IPS-20b (cell line): ENCODE measurements around the gene STEAP4.
A peak's percentile ranks its signal among the peaks of the same experiment; 100 is the strongest.

Experiments used
- H3K27ac ChIP-seq: one replicate; pipeline ENCODE4 v1.5.1; 2013; ENCODE audit warnings: low read length
- H3K27me3 ChIP-seq: 2 replicates; pipeline ENCODE4 v1.6.1; 2013; ENCODE audit warnings: mild to moderate bottlenecking, low read length, inconsistent platforms; ENCODE audit not compliant: insufficient read depth
- H3K36me3 ChIP-seq: 2 replicates; pipeline ENCODE4 v1.6.1; 2013; ENCODE audit warnings: low read depth, mild to moderate bottlenecking, inconsistent platforms, low read length, moderate library complexity; ENCODE audit not compliant: insufficient read depth
- H3K4me1 ChIP-seq: 2 replicates; pipeline ENCODE4 v1.6.1; 2013; ENCODE audit warnings: mild to moderate bottlenecking, control low read depth, inconsistent platforms, low read length, moderate library complexity; ENCODE audit not compliant: insufficient read depth
- H3K4me3 ChIP-seq: 2 replicates; pipeline ENCODE4 v1.5.1; 2013; ENCODE audit warnings: mild to moderate bottlenecking, low read length, inconsistent platforms
- H3K9ac ChIP-seq: 2 replicates; pipeline ENCODE4 v1.6.1; 2013; ENCODE audit warnings: low read depth, mild to moderate bottlenecking, inconsistent platforms, low read length, moderate library complexity
- H3K9me3 ChIP-seq: 2 replicates; pipeline ENCODE4 v1.6.1; 2013; ENCODE audit warnings: mild to moderate bottlenecking, low read depth, low read length, inconsistent platforms; ENCODE audit not compliant: insufficient read depth

Gene STEAP4

DNA sequence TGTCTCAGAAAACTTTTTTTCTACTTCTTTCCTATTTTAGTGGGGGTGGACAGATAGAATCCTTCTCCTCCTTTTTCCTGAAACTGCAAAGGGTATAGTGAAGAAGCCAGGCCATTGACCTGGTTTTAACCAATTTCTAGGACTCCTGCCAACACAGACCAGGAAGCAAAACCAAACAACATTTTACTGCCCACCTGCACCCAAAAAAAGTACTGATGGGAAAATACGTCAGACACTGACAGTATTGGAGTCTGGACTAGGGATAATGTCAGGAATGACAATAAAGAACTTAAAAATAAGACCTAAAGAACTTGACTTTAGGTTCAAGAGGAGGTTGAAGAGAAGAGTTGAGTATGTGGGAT, 5.0 kb upstream of the STEAP4 start:
- Histone ChIP-seq H3K4me3 (no peak overlapping the region), H3K9me3 (no peaks in the 10 kb centered on the region), H3K27ac (no peak overlapping the region), H3K27me3 (peaks cover 12% of the 10 kb centered on the region), H3K4me1 (no peaks in the 10 kb centered on the region), H3K36me3 (no peaks in the 10 kb centered on the region), H3K9ac (no peak overlapping the region)

DNA sequence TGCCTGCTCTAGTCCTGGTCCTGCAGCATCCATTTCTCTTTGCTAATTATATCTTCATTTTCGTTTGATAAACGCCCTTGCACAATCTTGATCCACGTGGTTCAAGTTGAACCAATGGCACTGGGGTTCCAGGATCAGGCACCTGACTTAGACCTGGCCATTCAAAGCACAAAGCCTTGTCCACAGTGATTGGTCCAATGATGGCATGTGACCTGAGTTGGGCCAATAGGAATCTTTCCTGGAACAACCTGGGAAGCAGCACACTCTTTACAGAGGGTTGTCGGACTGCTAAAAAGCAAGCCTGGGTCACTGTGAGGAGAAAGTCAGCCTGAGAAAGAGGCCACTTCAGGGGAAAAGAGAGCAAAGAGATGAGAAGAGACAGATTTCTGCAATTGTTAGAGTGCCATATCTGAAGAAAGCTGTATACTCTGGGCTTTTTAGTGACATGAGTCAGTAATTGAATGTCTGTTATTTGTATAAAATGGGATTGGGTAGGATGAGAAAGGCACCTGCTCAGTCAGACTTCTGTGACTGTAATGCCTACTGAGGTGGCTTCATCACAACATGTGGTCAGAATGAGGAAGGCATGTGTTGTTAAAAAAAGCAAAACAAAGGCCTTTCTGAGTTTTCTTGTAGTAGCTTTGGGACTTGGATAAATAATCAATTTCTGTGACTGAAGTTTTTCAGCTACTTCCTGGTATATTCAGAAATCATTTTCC, 4.4 kb upstream of the STEAP4 start:
- Histone ChIP-seq H3K36me3 (no peaks in the 10 kb centered on the region), H3K4me1 (no peaks in the 10 kb centered on the region), H3K9me3 (no peaks in the 10 kb centered on the region), H3K4me3 (no peak overlapping the region), H3K27me3 (peaks cover 18% of the 10 kb centered on the region), H3K27ac (no peak overlapping the region), H3K9ac (no peak overlapping the region)

DNA sequence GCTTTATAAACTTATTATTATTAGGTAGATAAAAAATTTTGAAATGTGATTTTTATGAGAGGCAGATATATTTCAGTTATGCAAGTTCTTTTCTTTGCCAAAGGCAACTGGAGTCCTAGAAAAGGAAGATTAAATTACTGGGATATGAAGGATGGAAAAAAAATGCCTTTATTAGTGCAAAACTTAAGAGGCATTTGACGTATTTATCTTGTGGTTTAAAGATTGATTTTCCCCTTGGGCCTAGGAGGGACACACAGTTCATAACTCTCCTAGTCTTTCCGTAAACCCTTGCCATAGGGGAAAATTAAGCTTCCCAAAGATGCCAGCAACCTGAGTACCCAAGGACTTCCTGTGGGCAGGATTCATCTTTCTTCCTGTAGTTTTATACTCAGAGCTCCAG, 3.1 kb upstream of the STEAP4 start:
- H3K27ac ChIP-seq: no peak overlapping the region
- H3K4me1 ChIP-seq: no peaks in the 10 kb centered on the region
- H3K9ac ChIP-seq: no peak overlapping the region
- H3K27me3 ChIP-seq: peaks cover 29% of the 10 kb centered on the region
- no peaks in the 10 kb centered on the region for H3K36me3 ChIP-seq
- no peaks in the 10 kb centered on the region for H3K9me3 ChIP-seq
- H3K4me3 ChIP-seq: no peak overlapping the region

DNA sequence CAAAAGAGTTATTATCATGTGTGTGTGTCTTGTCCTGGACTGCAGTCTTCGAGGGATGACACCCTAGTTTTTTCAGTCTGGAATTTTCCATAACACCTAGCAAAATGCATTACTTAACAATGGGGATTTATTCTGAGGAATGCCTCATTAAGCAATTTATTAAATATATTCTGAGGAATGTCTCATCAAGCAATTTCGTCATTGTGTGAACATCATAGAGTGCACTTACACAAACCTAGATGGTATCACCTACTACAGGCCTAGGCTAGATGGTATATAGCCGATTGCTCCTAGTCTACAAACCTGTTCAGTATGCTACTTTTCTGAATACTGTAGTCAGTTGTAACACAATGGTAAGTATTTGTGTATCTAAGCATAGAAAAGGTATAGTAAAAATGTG, 1.1 kb upstream of the STEAP4 start:
- H3K36me3 ChIP-seq: no peaks in the 10 kb centered on the region
- peaks cover 29% of the 10 kb centered on the region for H3K27me3 ChIP-seq
- H3K27ac ChIP-seq: no peak overlapping the region
- no peak overlapping the region for H3K4me3 ChIP-seq
- no peak overlapping the region for H3K9ac ChIP-seq
- no peaks in the 10 kb centered on the region for H3K4me1 ChIP-seq
- no peaks in the 10 kb centered on the region for H3K9me3 ChIP-seq

DNA sequence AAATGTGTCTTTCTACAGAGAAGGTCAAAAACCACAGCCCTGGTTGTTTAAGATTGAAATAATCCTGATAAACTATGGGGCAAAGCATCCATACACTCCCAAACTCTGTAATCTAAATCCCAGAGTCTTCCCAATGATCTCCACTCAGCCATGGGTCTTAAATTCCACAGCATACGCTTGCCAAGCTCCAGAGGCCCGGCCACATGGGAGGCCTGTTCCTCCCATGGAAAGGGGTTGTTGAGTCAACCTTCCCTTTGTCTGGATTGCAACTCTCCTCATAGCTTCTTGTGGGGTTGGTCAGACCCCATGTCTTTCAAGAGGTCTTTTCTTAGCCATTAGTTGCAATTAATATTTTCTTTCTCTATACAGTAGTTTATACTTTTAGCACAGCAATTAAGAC, 718 bp upstream of the STEAP4 start:
- H3K36me3 ChIP-seq: no peaks in the 10 kb centered on the region
- H3K27me3 ChIP-seq: peaks cover 29% of the 10 kb centered on the region
- H3K9me3 ChIP-seq: no peaks in the 10 kb centered on the region
- H3K4me1 ChIP-seq: no peaks in the 10 kb centered on the region
- H3K27ac ChIP-seq: no peak overlapping the region
- H3K9ac ChIP-seq: no peak overlapping the region
- H3K4me3 ChIP-seq: peak overlapping the region; percentile 70; the same call in 1 of the 2 replicates

DNA sequence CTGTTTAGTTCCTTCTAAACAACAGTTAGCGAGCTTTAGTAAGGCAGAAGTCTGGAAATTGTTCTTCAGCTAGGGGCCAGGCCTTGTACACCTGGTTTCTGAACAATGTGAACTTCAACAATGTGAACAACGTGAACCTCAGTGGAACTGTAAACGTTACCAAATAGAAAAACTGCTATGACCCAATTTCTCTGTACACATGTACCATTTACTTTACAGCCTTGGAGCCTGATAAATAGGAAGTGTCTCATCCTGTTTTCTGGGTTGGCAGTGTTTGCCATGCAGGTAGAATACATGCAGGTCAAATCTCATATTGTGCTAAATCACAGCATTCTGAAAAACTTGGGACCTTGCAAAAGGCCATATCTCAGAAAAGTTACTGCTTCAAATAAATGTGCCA, 1.6 kb downstream of the STEAP4 start:
- H3K4me1 ChIP-seq: no peaks in the 10 kb centered on the region
- H3K9ac ChIP-seq: no peak overlapping the region
- peaks cover 29% of the 10 kb centered on the region for H3K27me3 ChIP-seq
- H3K4me3 ChIP-seq: no peak overlapping the region
- no peaks in the 10 kb centered on the region for H3K9me3 ChIP-seq
- H3K36me3 ChIP-seq: no peaks in the 10 kb centered on the region
- H3K27ac ChIP-seq: no peak overlapping the region

DNA sequence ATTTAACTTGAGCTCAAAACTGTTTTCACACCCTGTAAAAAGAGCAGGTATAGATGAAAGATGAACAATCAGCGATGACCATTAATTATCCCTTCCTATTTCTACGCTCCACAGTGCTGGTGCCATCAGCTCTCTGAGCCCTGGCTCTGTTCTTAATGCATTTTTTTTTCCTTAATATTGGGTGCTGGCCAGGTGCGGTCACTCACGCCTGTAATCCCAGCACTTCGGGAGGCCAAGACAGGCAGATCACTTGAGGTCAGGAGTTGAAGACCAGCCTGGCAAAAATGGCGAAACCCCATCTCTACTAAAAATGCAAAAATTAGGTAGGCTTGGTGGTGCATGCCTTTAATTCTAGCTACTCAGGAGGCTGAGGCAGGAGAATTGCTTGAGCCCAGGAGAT, 4.2 kb downstream of the STEAP4 start:
- Histone ChIP-seq H3K36me3 (no peaks in the 10 kb centered on the region), H3K27ac (no peak overlapping the region), H3K4me3 (no peak overlapping the region)

DNA sequence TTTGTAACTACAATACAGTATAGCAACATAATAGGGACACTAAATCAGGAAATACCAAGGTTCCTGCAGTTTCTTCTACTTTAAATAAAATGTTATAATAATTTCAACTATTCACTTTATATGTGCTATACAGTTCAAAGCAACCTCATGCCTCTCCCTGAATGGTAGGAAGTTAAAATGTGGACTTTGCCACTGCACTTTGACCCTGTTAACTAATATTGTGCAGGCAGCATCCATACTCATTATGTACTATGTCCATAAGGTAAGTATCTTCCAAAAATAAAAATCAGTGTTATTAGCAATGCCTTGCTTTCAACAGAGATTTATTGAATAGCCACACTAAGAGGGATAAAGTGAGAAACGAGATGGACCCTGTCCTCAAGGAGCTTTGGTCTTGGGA, 4.8 kb downstream of the STEAP4 start:
- Histone ChIP-seq H3K9me3 (no peaks in the 10 kb centered on the region), H3K4me3 (no peak overlapping the region), H3K36me3 (no peaks in the 10 kb centered on the region), H3K9ac (no peak overlapping the region), H3K4me1 (no peaks in the 10 kb centered on the region), H3K27me3 (peaks cover 20% of the 10 kb centered on the region), H3K27ac (no peak overlapping the region)

More for the DNA sequence above, 4.2 kb downstream of the STEAP4 start:
- Histone ChIP-seq H3K9me3 (no peaks in the 10 kb centered on the region), H3K27me3 (peaks cover 25% of the 10 kb centered on the region), H3K4me1 (no peaks in the 10 kb centered on the region), H3K9ac (no peak overlapping the region)

DNA sequence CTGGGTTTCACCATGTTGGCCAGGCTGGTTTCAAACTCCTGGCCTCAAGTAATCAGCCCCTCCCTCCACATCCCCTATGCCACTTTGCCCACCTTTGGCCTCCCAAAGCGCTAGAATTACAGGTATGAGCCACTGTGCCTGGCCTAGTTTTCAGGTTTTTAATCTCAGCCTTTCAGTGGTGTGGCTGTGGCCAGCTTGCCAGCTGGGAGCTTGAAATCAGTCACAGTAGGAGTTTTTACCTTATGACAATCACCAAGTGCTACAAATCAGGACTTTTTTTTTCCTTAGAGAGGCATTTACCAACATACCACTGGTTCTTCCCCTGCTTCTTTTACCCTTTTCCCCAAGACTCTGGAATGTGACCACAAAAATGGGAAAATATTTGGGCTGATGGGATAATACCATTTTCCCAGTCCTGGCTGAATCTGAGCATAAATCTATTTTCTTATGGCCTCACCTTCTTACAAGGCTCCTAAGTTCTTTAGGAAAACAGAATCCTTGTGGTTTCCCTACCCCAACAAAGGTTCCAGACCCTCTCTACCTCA, 6.2 kb downstream of the STEAP4 start:
- Histone ChIP-seq H3K9me3 (no peaks in the 10 kb centered on the region), H3K27ac (no peak overlapping the region), H3K36me3 (no peaks in the 10 kb centered on the region), H3K27me3 (peaks cover 5% of the 10 kb centered on the region), H3K4me1 (no peaks in the 10 kb centered on the region), H3K4me3 (no peak overlapping the region), H3K9ac (no peak overlapping the region)

DNA sequence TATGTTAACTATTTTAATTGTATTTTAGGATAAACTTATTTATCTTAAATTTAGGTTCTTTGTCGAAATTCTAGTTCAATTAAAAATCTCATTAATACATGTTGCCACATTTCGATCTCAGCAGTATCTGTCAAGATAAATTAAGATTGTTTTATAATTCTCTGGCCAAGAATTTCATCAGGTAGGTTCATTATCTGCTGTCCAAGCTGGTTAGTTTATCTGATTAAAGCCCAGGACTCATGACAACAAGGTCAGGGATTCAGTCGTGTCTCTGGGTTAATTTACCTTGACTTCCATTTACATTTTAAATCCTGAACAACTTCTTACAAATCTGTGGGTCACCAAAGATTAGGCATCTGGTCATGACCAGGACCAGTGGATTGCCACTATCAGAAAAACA, 7.6 kb downstream of the STEAP4 start:
- Histone ChIP-seq H3K4me1 (no peaks in the 10 kb centered on the region), H3K27me3 (no peaks in the 10 kb centered on the region), H3K36me3 (no peaks in the 10 kb centered on the region), H3K9ac (no peak overlapping the region), H3K27ac (no peak overlapping the region), H3K9me3 (no peaks in the 10 kb centered on the region), H3K4me3 (no peak overlapping the region)

DNA sequence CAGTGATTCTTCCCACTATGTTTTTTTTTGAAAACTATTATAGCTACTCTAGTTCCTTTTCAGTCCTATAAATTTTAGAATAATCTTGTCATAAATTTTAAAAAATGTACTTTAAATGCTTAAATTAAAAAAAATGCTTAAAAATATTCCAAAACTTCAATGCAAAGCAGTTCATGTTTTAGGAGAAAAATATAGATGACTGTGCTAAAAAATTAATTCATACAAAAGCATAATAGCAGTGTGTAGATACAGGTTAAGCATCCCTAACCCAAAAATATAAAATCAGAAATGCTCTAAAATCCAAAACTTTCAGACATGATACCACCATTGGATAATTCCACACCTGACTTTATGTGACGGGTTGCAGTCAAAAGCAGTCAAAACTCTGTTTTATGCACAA, 12.8 kb downstream of the STEAP4 start:
- no peak overlapping the region for H3K4me3 ChIP-seq
- H3K4me1 ChIP-seq: no peaks in the 10 kb centered on the region
- H3K9me3 ChIP-seq: no peaks in the 10 kb centered on the region
- no peak overlapping the region for H3K27ac ChIP-seq
- no peaks in the 10 kb centered on the region for H3K36me3 ChIP-seq
- no peaks in the 10 kb centered on the region for H3K27me3 ChIP-seq
- H3K9ac ChIP-seq: no peak overlapping the region

DNA sequence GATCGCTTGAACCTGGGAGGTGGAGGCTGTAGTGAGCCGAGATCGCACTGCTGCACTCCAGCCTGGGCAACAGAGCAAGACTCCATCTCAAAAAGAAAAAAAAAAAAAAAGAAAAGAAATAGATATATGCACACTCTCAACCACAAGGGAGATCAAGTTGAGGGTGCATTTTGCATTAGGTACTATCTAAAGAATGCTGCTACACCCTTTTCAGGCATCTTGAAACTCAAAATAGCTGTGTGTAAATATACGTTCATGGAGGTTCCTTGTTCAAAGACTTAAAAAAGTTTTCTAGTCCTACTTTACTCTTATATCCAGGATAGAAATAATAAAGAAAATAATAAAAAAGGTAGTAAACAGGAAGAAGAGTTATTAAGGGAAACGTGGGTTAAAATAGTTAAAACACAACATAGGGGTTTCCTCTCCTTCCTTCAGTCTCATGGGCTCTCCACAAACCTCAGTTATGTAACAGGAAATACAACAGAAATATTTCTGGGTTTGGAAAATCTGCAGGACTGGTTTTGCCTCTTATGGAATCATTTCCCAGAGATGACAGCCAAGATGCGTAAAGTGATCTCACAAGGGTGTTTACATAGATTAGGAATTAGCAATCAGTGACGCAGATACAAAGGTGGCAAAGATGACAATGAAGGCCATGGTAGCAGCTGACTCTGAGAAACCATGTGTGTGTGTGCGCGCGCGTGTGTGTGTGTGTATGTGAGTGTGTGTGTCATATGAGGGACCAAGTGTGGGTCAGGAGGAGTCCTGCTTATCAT, 15.1 kb downstream of the STEAP4 start:
- no peaks in the 10 kb centered on the region for H3K36me3 ChIP-seq
- H3K9ac ChIP-seq: no peak overlapping the region
- H3K4me3 ChIP-seq: no peak overlapping the region
- H3K27me3 ChIP-seq: no peaks in the 10 kb centered on the region
- no peak overlapping the region for H3K27ac ChIP-seq
- H3K9me3 ChIP-seq: no peaks in the 10 kb centered on the region
- H3K4me1 ChIP-seq: no peaks in the 10 kb centered on the region
